Hepatocyte (in vitro differentiated cells): ENCODE data around the gene CCNG2. TPM values are rescaled to one million over a fixed set of nuclear protein-coding genes. Genes with fewer than 3 reads are reported as not detected.
A peak's percentile ranks its signal among the peaks of the same experiment; 100 is the strongest.
"Not testable (repeated sequence)": the region's sequence is repeated elsewhere in the genome, so short reads cannot be mapped to it uniquely, and the experiment has no call there.

Experiments
- DNase-seq: peaks from one replicate; pipeline ENCODE4 v3.0.0-alpha.2; 2016; ENCODE audit warnings: low spot score
- H2AFZ ChIP-seq: fragments of 200-600 bp; sonication (generic); 2 replicates; pipeline ENCODE4 v1.6.0; 2016; ENCODE audit warnings: antibody characterized with exemption, mild to moderate bottlenecking
- H3K27ac ChIP-seq: fragments of 200-600 bp; sonication (generic); 2 replicates; pipeline ENCODE4 v1.5.1; 2016; ENCODE audit warnings: mild to moderate bottlenecking
- H3K27me3 ChIP-seq: fragments of 200-600 bp; sonication (generic); 2 replicates; pipeline ENCODE4 v1.6.1; 2016
- H3K36me3 ChIP-seq: fragments of 200-600 bp; sonication (generic); replicated peaks from 2 replicates; pipeline ENCODE4 v1.5.1; 2016; ENCODE audit warnings: low read depth; ENCODE audit not compliant: insufficient read depth
- H3K4me1 ChIP-seq: fragments of 200-600 bp; sonication (generic); 2 replicates; pipeline ENCODE4 v1.5.1; 2016; ENCODE audit warnings: mild to moderate bottlenecking, moderate library complexity; ENCODE audit not compliant: insufficient read depth
- H3K4me2 ChIP-seq: fragments of 200-600 bp; sonication (generic); 2 replicates; pipeline ENCODE4 v1.6.0; 2016
- H3K4me3 ChIP-seq: fragments of 200-600 bp; sonication (generic); 2 replicates; pipeline ENCODE4 v1.5.1; 2016; ENCODE audit warnings: mild to moderate bottlenecking
- H3K79me2 ChIP-seq: fragments of 200-600 bp; sonication (generic); 2 replicates; pipeline ENCODE4 v1.6.0; 2017; ENCODE audit warnings: mild to moderate bottlenecking
- H3K9me2 ChIP-seq: fragments of 200-600 bp; sonication (generic); replicated peaks from 2 replicates; pipeline ENCODE4 v1.6.0; 2017; ENCODE audit warnings: mild to moderate bottlenecking; ENCODE audit not compliant: insufficient read depth
- H3K9me3 ChIP-seq: fragments of 200-600 bp; sonication (generic); 2 replicates; pipeline ENCODE4 v1.5.1; 2016; ENCODE audit warnings: low read depth, mild to moderate bottlenecking
- H4K20me1 ChIP-seq: fragments of 200-600 bp; sonication (generic); 2 replicates; pipeline ENCODE4 v1.6.0; 2016; ENCODE audit warnings: mild to moderate bottlenecking; ENCODE audit not compliant: insufficient read depth, poor library complexity, severe bottlenecking
- CTCF ChIP-seq: fragments of 200-600 bp; sonication (generic); IDR thresholded peaks from 2 replicates; pipeline ENCODE4 v1.5.1; 2016; ENCODE audit warnings: antibody characterized with exemption, mild to moderate bottlenecking; ENCODE audit not compliant: poor library complexity
- EZH2 ChIP-seq: fragments of 200-600 bp; sonication (generic); IDR thresholded peaks from 2 replicates; pipeline ENCODE4 v1.6.1; 2016; ENCODE audit warnings: antibody characterized with exemption, mild to moderate bottlenecking, borderline replicate concordance
- EZH2phosphoT487 ChIP-seq: fragments of 200-600 bp; sonication (generic); IDR thresholded peaks from one replicate; pipeline ENCODE4 v1.6.1; 2018; ENCODE audit warnings: antibody characterized with exemption, mild to moderate bottlenecking, low read depth, moderate library complexity; ENCODE audit not compliant: unreplicated experiment, severe bottlenecking
- WGBS: methylation state at CpG from one replicate; pipeline ENCODE4 v1.1.6; 2016; ENCODE audit warnings: low lambda C conversion rate; ENCODE audit errors: missing lambda C conversion rate; 5-methylcytosine and 5-hydroxymethylcytosine counted together
- polyA plus RNA-seq: library from polyadenylated mRNA; unstranded; fragments of >200 nt; fragmentation: Nextera tagmentation; extraction: Ambion mirVana; gene quantifications from 2 replicates; pipeline ENCODE4 v1.2.1, GENCODE V29; 2016
- total RNA-seq: library from RNA; depleted of rRNA; stranded (reverse); fragments of >200 nt; gene quantifications from 2 replicates; pipeline ENCODE4 v1.2.3, GENCODE V29; 2014

The CCNG2 gene
- total and polyA plus RNA-seq, 2 experiments from 2014 or later, result 73.8 to 127 TPM

- 88% methylated on average over 2 of the region's 2 CpGs for WGBS
These were observed 29.8 kb upstream of the CCNG2 start for GRCh38 chr4:77127215-77127614.

GRCh38 chr4:77127837-77128621, 29.0 kb upstream of the CCNG2 start:
- Histone ChIP-seq H2AFZ (peak overlapping the region; percentile 5), H3K9me3 (no peaks in the 10 kb centered on the region), H3K9me2 (no peaks in the 10 kb centered on the region), H3K4me3 (no peak overlapping the region), H4K20me1 (no peaks in the 10 kb centered on the region), H3K79me2 (no peaks in the 10 kb centered on the region), H3K36me3 (no peaks in the 10 kb centered on the region), H3K27me3 (no peaks in the 10 kb centered on the region), H3K27ac (no peak overlapping the region), H3K4me1 (peaks cover 20% of the 10 kb centered on the region), H3K4me2 (no peak overlapping the region)
- TF ChIP-seq EZH2 (no peak), CTCF (no peak), EZH2phosphoT487 (no peak)
- 52% methylated on average over 11 of the region's 11 CpGs for WGBS
- no peak for DNase-seq

More at GRCh38 chr4:77127215-77127614, 29.8 kb upstream of the CCNG2 start:
- Histone ChIP-seq H2AFZ (no peak overlapping the region), H3K9me3 (no peaks in the 10 kb centered on the region), H3K27me3 (no peaks in the 10 kb centered on the region), H4K20me1 (no peaks in the 10 kb centered on the region), H3K36me3 (no peaks in the 10 kb centered on the region), H3K4me2 (no peak overlapping the region), H3K27ac (no peak overlapping the region), H3K9me2 (no peaks in the 10 kb centered on the region), H3K4me1 (peaks cover 20% of the 10 kb centered on the region), H3K79me2 (no peaks in the 10 kb centered on the region), H3K4me3 (no peak overlapping the region)
- TF ChIP-seq EZH2 (no peak), EZH2phosphoT487 (no peak), CTCF (no peak)
- DNase-seq, result no peak

GRCh38 chr4:77132652-77133312, 24.2 kb upstream of the CCNG2 start:
- Histone ChIP-seq H3K4me2 (no peak overlapping the region), H3K9me3 (no peaks in the 10 kb centered on the region), H3K4me1 (peaks cover 6% of the 10 kb centered on the region), H2AFZ (no peak overlapping the region), H3K27ac (no peak overlapping the region), H3K79me2 (no peaks in the 10 kb centered on the region), H3K27me3 (no peaks in the 10 kb centered on the region), H3K4me3 (no peak overlapping the region), H3K36me3 (no peaks in the 10 kb centered on the region), H3K9me2 (no peaks in the 10 kb centered on the region), H4K20me1 (no peaks in the 10 kb centered on the region)
- TF ChIP-seq CTCF (no peak), EZH2phosphoT487 (no peak), EZH2 (no peak)
- DNase-seq, result no peak
- 74% methylated on average over 1 of the region's 1 CpG for WGBS

- 91% methylated on average over 6 of the region's 6 CpGs for WGBS
- H3K79me2 ChIP-seq, H3K4me2 ChIP-seq, H3K4me3 ChIP-seq, H3K27ac ChIP-seq, H3K9me3 ChIP-seq, H4K20me1 ChIP-seq, H3K4me1 ChIP-seq, DNase-seq, H3K27me3 ChIP-seq, H3K36me3 ChIP-seq, H3K9me2 ChIP-seq, H2AFZ ChIP-seq: not testable (repeated sequence)
These were observed 19.6 kb upstream of the CCNG2 start for GRCh38 chr4:77137448-77137847.
